ENCODE measurements around the gene MC3R. TPM values are rescaled to one million over a fixed set of nuclear protein-coding genes. Genes with fewer than 3 reads are reported as not detected.
"Not testable (repeated sequence)": the region's sequence is repeated elsewhere in the genome, so short reads cannot be mapped to it uniquely, and the experiment has no call there.

MC3R gene
- not detected for total RNA-seq

DNA sequence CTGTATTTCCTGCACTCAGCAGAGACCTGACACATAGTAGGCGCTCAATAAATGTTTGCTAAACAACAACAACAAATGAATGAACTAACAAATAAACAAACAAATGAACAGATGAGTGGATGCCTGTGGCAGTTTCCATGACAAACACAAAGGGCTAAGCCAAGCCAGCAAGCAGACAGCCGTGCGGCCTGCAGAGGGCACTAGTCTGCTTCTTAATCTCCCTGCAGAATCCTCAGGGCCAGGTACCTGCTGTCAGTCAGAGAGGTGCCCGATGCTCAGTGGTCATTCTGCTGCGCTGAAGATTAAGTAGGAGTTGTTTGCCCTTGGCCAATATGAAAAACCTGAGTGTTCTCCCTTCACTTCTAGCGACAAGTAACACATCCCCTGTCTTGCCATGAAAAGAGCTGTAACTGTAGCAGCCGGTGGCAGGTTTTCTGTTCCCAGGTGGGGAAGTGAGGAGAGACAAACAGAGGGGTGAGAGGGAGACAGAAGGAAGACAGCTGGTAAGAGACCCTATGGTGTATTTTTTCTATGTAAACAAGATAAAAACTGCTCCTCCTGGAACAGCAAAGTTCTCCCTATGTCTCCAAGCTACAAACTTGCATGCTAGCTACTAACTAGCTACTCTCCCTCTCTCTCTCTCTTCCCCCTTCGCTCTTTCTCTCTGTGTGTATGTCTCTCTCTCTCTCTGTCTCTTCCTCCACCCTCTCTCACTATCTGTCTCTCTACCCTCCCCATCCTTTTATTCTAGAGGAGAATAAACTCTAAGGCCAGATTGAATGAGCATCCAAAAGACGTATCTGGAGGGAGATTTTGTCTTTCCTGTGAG, at the start of gene MC3R:
TSS of gene MC3R (plus strand) at position 779 of the 829 bp plus-strand sequence. CDS start 112 bp downstream, outside the sequence.
- H3K27me3 Mint-ChIP-seq (ENCODE audit: low read depth), result peaks cover 50% of the 10 kb centered on the region
- no peaks in the 10 kb centered on the region for H3K4me1 Mint-ChIP-seq (ENCODE audit: low read depth)
- no peaks in the 10 kb centered on the region for H3K36me3 Mint-ChIP-seq (ENCODE audit: insufficient read depth)
- no peak within 1 kb of the TSS for H3K4me3 Mint-ChIP-seq
- DNase-seq (peak; percentile 14), ATAC-seq (peak; percentile 50 to 69)
- H3K9me3 Mint-ChIP-seq, result no peaks in the 10 kb centered on the region

- H3K9me3 Mint-ChIP-seq, result peaks cover 26% of the 10 kb centered on the region
- peaks cover 2% of the 10 kb centered on the region for H3K27me3 Mint-ChIP-seq (ENCODE audit: low read depth)
- H3K4me3 Mint-ChIP-seq, result no peak overlapping the region
- ATAC-seq, result no peak
- H3K4me1 Mint-ChIP-seq (ENCODE audit: low read depth), result no peaks in the 10 kb centered on the region
- H3K36me3 Mint-ChIP-seq (ENCODE audit: insufficient read depth), result no peaks in the 10 kb centered on the region
- DNase-seq, result no peak
Observed at GRCh38 chr20:56200456-56200855, 48.1 kb upstream of the MC3R start.

DNA sequence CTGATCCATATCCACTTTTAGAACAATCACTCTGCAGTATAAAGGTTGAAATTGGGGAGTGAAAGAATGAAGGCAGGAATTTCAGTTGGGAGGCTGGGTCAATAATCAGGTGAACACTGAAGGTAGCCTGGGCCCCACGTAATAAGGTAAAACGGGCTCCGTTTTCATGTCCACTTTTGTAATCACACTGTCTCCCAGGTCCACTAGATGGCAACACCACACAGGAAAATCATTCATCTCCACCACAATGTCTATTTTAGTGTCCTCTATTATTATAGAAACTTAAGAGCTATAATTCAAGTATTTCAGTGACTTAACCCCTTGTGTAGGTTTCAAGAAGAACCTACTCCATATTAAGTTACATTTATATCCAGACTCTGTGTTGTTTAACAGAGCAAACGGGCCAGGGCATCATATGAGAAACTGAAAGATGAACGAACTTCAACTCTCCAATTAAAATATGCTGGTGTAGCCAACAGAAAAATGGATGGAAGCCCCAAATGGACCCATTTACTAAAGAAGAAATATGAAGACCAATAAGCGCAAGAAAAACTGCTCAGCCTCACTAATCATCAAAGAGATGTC, 45.9 kb upstream of the MC3R start:
- ATAC-seq (no peak), DNase-seq (no peak)
- Mint-ChIP-seq H3K4me1 (ENCODE audit: low read depth) (no peaks in the 10 kb centered on the region), H3K27me3 (ENCODE audit: low read depth) (no peaks in the 10 kb centered on the region), H3K36me3 (ENCODE audit: insufficient read depth) (no peaks in the 10 kb centered on the region), H3K9me3 (peaks cover 26% of the 10 kb centered on the region), H3K4me3 (no peak overlapping the region)

GRCh38 chr20:56204206-56204605, 44.3 kb upstream of the MC3R start:
- no peak for DNase-seq
- peaks cover 21% of the 10 kb centered on the region for H3K9me3 Mint-ChIP-seq
- no peaks in the 10 kb centered on the region for H3K36me3 Mint-ChIP-seq (ENCODE audit: insufficient read depth)
- H3K27me3 Mint-ChIP-seq (ENCODE audit: low read depth), result no peaks in the 10 kb centered on the region
- no peaks in the 10 kb centered on the region for H3K4me1 Mint-ChIP-seq (ENCODE audit: low read depth)
- ATAC-seq, result no peak
- H3K4me3 Mint-ChIP-seq, result no peak overlapping the region

DNA sequence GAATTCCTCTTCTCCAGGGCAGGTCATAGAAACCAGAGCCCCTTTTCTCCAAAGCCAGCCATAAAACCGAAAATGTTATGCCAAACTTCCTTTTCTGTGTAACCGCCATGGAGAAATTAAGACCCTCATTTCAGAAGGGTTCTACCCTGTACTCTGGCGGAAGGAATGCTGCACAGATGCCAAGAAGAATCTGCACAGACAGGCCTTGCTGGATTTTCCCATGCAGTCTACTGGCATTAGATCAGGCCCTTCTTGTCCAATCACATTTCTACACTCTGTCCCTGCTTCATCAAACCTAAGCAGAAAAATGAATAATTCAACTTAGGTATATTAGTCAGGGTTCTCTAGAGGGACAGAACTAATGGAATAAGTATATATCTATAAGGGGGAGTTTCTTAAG, 43.2 kb upstream of the MC3R start:
- Mint-ChIP-seq H3K4me1 (ENCODE audit: low read depth) (no peaks in the 10 kb centered on the region), H3K4me3 (no peak overlapping the region), H3K9me3 (peaks cover 10% of the 10 kb centered on the region)

DNA sequence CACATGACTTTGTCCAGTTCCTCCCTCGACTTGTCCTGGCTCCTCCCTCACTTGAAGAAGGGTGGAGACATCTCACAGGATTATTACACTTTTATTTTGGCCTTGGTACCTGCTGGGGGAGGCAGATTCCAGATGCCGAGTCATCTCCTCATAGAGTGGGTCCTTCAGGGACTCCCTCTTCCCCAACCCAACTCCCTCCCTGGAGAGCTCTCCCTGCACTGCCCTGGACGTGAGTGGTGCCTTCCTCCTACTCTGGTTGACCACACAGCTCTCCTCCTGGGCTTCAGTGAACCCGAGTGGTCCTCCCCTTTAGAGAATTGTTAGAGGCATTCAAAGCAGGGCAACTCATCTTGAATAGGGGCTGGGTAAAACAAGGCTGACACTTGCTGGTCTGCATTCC, 40.9 kb upstream of the MC3R start:
- no peak for ATAC-seq

More for the DNA sequence above, 43.2 kb upstream of the MC3R start:
- H3K36me3 Mint-ChIP-seq (ENCODE audit: insufficient read depth), result no peaks in the 10 kb centered on the region
- no peak for DNase-seq
- H3K27me3 Mint-ChIP-seq (ENCODE audit: low read depth), result no peaks in the 10 kb centered on the region
- no peak for ATAC-seq

GRCh38 chr20:56208121-56208520, 40.4 kb upstream of the MC3R start:
- H3K9me3 Mint-ChIP-seq, result no peaks in the 10 kb centered on the region
- H3K4me1 Mint-ChIP-seq (ENCODE audit: low read depth), result no peaks in the 10 kb centered on the region
- DNase-seq (no peak), ATAC-seq (no peak)
- H3K27me3 Mint-ChIP-seq (ENCODE audit: low read depth), result peaks cover 2% of the 10 kb centered on the region
- H3K36me3 Mint-ChIP-seq (ENCODE audit: insufficient read depth), result no peaks in the 10 kb centered on the region
- H3K4me3 Mint-ChIP-seq, result no peak overlapping the region

More for the DNA sequence above, 40.9 kb upstream of the MC3R start:
- Mint-ChIP-seq H3K27me3 (ENCODE audit: low read depth) (peaks cover 2% of the 10 kb centered on the region), H3K4me3 (no peak overlapping the region), H3K4me1 (ENCODE audit: low read depth) (no peaks in the 10 kb centered on the region), H3K36me3 (ENCODE audit: insufficient read depth) (no peaks in the 10 kb centered on the region), H3K9me3 (no peaks in the 10 kb centered on the region)
- DNase-seq, result no peak

DNA sequence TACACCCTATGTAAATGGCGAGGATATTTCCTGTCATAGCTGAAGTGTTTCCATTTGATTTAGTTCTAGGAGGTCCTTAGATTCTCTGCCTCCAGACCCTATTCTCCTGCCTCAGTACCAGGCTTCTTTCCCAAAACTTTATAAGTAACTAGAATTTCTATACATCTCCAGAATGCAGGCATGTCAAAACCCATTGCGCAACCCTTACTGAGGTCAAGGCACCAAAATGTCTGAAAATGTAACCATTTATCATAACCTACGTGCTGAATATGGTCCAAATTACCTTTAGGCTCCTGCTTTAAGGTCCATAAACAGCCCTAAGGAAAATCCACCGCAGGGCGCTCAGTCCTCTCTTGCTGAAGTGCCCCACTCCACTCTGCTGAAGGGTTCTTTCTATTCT, 37.5 kb upstream of the MC3R start:
- Mint-ChIP-seq H3K9me3 (no peaks in the 10 kb centered on the region), H3K36me3 (ENCODE audit: insufficient read depth) (no peaks in the 10 kb centered on the region), H3K4me3 (no peak overlapping the region), H3K27me3 (ENCODE audit: low read depth) (peaks cover 6% of the 10 kb centered on the region), H3K4me1 (ENCODE audit: low read depth) (no peaks in the 10 kb centered on the region)
- ATAC-seq (no peak), DNase-seq (no peak)

DNA sequence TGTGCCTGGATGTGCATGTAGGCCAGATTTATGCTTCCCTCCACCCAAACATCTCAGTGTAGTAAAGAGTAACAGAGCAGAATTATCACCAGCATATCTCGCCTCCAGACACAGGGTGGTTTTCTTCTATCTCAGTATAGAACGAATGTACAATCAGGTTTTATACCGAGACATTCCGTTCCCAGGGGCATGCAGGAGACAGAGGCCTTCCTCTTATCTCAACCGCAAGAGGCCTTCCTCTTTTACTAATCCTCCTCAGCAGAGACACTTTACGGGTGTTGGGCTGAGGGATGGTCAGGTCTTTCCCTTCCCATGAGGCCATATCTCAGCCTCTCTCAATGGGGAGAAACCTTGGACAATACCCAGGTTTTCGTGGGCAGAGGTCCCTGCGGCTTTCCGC, 36.4 kb upstream of the MC3R start:
- H3K36me3 Mint-ChIP-seq (ENCODE audit: insufficient read depth), result no peaks in the 10 kb centered on the region
- H3K9me3 Mint-ChIP-seq, result no peaks in the 10 kb centered on the region
- DNase-seq, result no peak
- H3K4me3 Mint-ChIP-seq, result no peak overlapping the region
- peaks cover 6% of the 10 kb centered on the region for H3K27me3 Mint-ChIP-seq (ENCODE audit: low read depth)
- no peak for ATAC-seq
- no peaks in the 10 kb centered on the region for H3K4me1 Mint-ChIP-seq (ENCODE audit: low read depth)

- H3K4me1 Mint-ChIP-seq (ENCODE audit: low read depth), result no peaks in the 10 kb centered on the region
- no peaks in the 10 kb centered on the region for H3K36me3 Mint-ChIP-seq (ENCODE audit: insufficient read depth)
- H3K9me3 Mint-ChIP-seq, result no peaks in the 10 kb centered on the region
- peaks cover 6% of the 10 kb centered on the region for H3K27me3 Mint-ChIP-seq (ENCODE audit: low read depth)
- ATAC-seq (no peak), DNase-seq (no peak)
- H3K4me3 Mint-ChIP-seq, result no peak overlapping the region
Observed at GRCh38 chr20:56213321-56213720, 35.2 kb upstream of the MC3R start.

DNA sequence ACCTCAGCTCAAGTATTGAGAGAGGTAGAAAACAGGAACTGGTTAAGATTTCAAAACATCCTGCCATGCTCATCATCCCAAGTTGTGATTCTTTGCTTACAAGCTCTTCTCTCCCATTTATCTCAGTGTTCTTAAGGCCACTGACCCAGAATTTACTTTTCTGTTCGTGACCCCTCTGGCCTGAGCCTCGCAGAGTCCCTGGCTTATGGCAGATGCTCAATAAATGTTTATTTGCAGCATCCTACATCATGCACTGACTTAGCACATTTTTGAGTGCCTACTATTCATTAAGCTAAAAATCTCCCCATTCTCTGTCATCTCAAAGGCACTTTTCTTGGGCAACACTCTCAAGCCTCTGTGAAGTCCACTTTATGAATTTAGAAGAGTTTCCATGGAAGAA, 33.4 kb upstream of the MC3R start:
- no peaks in the 10 kb centered on the region for H3K4me1 Mint-ChIP-seq (ENCODE audit: low read depth)
- no peak for ATAC-seq
- H3K27me3 Mint-ChIP-seq (ENCODE audit: low read depth), result peaks cover 6% of the 10 kb centered on the region
- no peak for DNase-seq
- no peak overlapping the region for H3K4me3 Mint-ChIP-seq
- H3K36me3 Mint-ChIP-seq (ENCODE audit: insufficient read depth), result no peaks in the 10 kb centered on the region
- H3K9me3 Mint-ChIP-seq, result no peaks in the 10 kb centered on the region

DNA sequence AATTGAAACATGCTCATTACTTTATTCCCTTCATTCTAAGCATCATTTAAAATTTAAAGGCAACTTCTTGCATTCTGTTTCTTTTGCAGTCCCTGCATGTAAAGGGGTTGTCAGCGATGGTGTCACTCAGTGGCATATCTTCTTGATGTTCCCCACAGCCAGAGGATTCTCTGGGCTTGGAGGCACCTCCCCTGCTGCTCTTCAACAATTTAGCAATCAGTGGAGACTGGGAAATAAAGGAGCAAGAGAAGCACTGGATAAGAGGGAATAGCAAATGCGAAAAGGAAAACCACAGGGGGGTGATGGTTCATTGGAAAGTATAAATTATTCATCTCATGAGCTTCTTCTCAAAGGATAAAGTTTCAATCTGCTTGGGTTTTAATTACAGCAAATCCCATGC, 30.7 kb upstream of the MC3R start:
- Mint-ChIP-seq H3K36me3 (ENCODE audit: insufficient read depth) (no peaks in the 10 kb centered on the region), H3K9me3 (peaks cover 4% of the 10 kb centered on the region), H3K4me3 (no peak overlapping the region), H3K4me1 (ENCODE audit: low read depth) (no peaks in the 10 kb centered on the region), H3K27me3 (ENCODE audit: low read depth) (peaks cover 4% of the 10 kb centered on the region)
- DNase-seq (no peak), ATAC-seq (no peak)

GRCh38 chr20:56221186-56221585, 27.3 kb upstream of the MC3R start:
- not testable (repeated sequence) for H3K36me3 Mint-ChIP-seq (ENCODE audit: insufficient read depth); H3K27me3 Mint-ChIP-seq (ENCODE audit: low read depth); DNase-seq; H3K4me1 Mint-ChIP-seq (ENCODE audit: low read depth); ATAC-seq; H3K9me3 Mint-ChIP-seq; H3K4me3 Mint-ChIP-seq

DNA sequence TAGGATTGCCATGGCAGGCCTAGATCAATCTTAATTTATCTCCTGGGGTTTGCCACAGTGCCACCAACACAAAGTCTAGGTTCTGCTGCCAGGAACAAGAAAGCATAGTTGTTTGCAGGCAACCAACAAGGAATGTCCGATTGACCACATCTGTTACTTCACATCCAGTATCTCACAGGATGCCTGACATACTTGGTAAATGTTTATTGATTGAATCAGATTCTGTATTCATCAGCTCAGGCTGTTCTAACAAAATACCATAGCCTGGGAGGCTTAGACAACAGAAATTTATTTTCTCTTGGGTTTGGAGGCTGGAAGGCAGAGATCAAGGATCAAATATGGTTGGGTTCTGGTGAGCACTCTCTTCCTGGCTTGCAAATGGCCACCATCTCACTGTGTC, 26.3 kb upstream of the MC3R start:
- H3K4me3 Mint-ChIP-seq, result no peak overlapping the region
- H3K27me3 Mint-ChIP-seq (ENCODE audit: low read depth), result peaks cover 2% of the 10 kb centered on the region
- no peak for ATAC-seq

DNA sequence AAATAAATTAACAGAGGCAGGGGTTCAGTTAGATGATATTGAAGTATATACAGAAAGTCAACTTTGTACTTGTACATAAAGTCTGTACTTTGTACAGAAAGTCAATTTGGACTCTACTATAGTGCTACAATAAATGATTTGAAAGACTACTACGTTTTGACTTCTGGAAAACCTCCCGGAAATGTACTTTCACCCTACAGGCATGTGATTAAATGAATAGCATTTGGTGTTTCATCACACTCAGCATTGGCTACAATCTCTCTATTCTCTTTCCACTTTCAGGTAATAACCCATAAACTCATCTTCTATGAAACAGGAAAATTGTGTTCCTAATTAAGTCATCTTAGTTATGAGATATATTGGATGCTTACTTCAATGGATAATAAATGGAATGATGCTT, 25.6 kb upstream of the MC3R start:
- ATAC-seq (no peak), DNase-seq (no peak)
- Mint-ChIP-seq H3K4me1 (ENCODE audit: low read depth) (no peaks in the 10 kb centered on the region), H3K4me3 (no peak overlapping the region), H3K36me3 (ENCODE audit: insufficient read depth) (no peaks in the 10 kb centered on the region), H3K9me3 (peaks cover 4% of the 10 kb centered on the region), H3K27me3 (ENCODE audit: low read depth) (peaks cover 5% of the 10 kb centered on the region)

More for the DNA sequence above, 26.3 kb upstream of the MC3R start:
- no peak for DNase-seq
- Mint-ChIP-seq H3K9me3 (peaks cover 4% of the 10 kb centered on the region), H3K36me3 (ENCODE audit: insufficient read depth) (no peaks in the 10 kb centered on the region), H3K4me1 (ENCODE audit: low read depth) (no peaks in the 10 kb centered on the region)
